HFFc6 (cell line): ENCODE measurements around the gene SPDYE4. TPM values are rescaled to one million over a fixed set of nuclear protein-coding genes. Genes with fewer than 3 reads are reported as not detected.

Source experiments
- DNase-seq: peaks from one replicate; pipeline ENCODE4 v3.0.0-alpha.2; 2018
- H3K27ac Mint-ChIP-seq: 2 replicates; pipeline ENCODE4 v1.8.0; 2020; ENCODE audit warnings: mild to moderate bottlenecking, mixed read lengths
- H3K27me3 Mint-ChIP-seq: 2 replicates; pipeline ENCODE4 v1.8.0; 2021; ENCODE audit warnings: mild to moderate bottlenecking, moderate library complexity, mixed read lengths; ENCODE audit not compliant: insufficient read depth
- H3K36me3 Mint-ChIP-seq: 2 replicates; pipeline ENCODE4 v1.8.0; 2021; ENCODE audit warnings: low read depth, mixed read lengths
- H3K4me1 Mint-ChIP-seq: 2 replicates; pipeline ENCODE4 v1.8.0; 2020; ENCODE audit warnings: low read depth, mixed read lengths
- H3K4me3 Mint-ChIP-seq: 2 replicates; pipeline ENCODE4 v1.8.0; 2020; ENCODE audit warnings: mild to moderate bottlenecking, moderate library complexity, mixed read lengths
- H3K9me3 Mint-ChIP-seq: 2 replicates; pipeline ENCODE4 v1.8.0; 2020; ENCODE audit warnings: mild to moderate bottlenecking, mixed read lengths
- CTCF ChIP-seq: fragments of 200-600 bp; sonication (generic); IDR thresholded peaks from 2 replicates; pipeline ENCODE4 v1.5.0; 2021; ENCODE audit warnings: antibody characterized with exemption, mild to moderate bottlenecking
- total RNA-seq, 6 experiments: library from RNA; stranded (reverse); fragmentation: NEBNext Ultra II Directional; extraction: Animal tissue kit (Norgen Biotek cat#: 25700); gene quantifications; 2 replicates in 1 of 6; 3 replicates in 5 of 6; pipeline ENCODE4 v1.2.3, GENCODE V29; 2021

Gene SPDYE4
- total RNA-seq, 6 experiments from 2014 or later = not detected

GRCh38 chr17:8797621-8798175 lies 39.4 kb upstream of the SPDYE4 start:
- no peak overlapping the region for H3K4me3 Mint-ChIP-seq
- no peak for TF ChIP-seq CTCF
- no peak for DNase-seq
- H3K27ac Mint-ChIP-seq = no peak overlapping the region
- peaks cover 14% of the 10 kb centered on the region for H3K27me3 Mint-ChIP-seq
- H3K9me3 Mint-ChIP-seq = peaks cover 10% of the 10 kb centered on the region; the same call in 1 of the 2 replicates
- H3K36me3 Mint-ChIP-seq = 0 out of 2 replicates have a peak, but pooled peaks cover 5% of the 10 kb centered on the region
- no peaks in the 10 kb centered on the region for H3K4me1 Mint-ChIP-seq

GRCh38 chr17:8794636-8795035 lies 36.3 kb upstream of the SPDYE4 start:
- H3K4me3 Mint-ChIP-seq = no peak overlapping the region
- no peak for DNase-seq
- peaks cover 5% of the 10 kb centered on the region; the same call in 1 of the 2 replicates for H3K4me1 Mint-ChIP-seq
- 0 out of 2 replicates have a peak, but pooled peaks cover 5% of the 10 kb centered on the region for H3K36me3 Mint-ChIP-seq
- peaks cover 17% of the 10 kb centered on the region for H3K9me3 Mint-ChIP-seq
- no peak overlapping the region for H3K27ac Mint-ChIP-seq
- no peak for TF ChIP-seq CTCF
- H3K27me3 Mint-ChIP-seq = peaks cover 17% of the 10 kb centered on the region

- peaks cover 5% of the 10 kb centered on the region; the same call in 1 of the 2 replicates for H3K4me1 Mint-ChIP-seq
- no peak for DNase-seq
- no peak overlapping the region for H3K4me3 Mint-ChIP-seq
- TF ChIP-seq CTCF = no peak
- H3K27ac Mint-ChIP-seq = no peak overlapping the region
- H3K36me3 Mint-ChIP-seq = 0 out of 2 replicates have a peak, but pooled peaks cover 5% of the 10 kb centered on the region
- peaks cover 17% of the 10 kb centered on the region for H3K9me3 Mint-ChIP-seq
- H3K27me3 Mint-ChIP-seq = peaks cover 21% of the 10 kb centered on the region
These were observed 35.3 kb upstream of the SPDYE4 start for GRCh38 chr17:8793649-8794048.

GRCh38 chr17:8792646-8793045 lies 34.3 kb upstream of the SPDYE4 start:
- TF ChIP-seq CTCF = no peak
- peaks cover 17% of the 10 kb centered on the region for H3K9me3 Mint-ChIP-seq
- 0 out of 2 replicates have a peak, but pooled peaks cover 5% of the 10 kb centered on the region for H3K36me3 Mint-ChIP-seq
- no peak overlapping the region for H3K4me3 Mint-ChIP-seq
- peaks cover 5% of the 10 kb centered on the region; the same call in 1 of the 2 replicates for H3K4me1 Mint-ChIP-seq
- DNase-seq = no peak
- H3K27me3 Mint-ChIP-seq = peaks cover 22% of the 10 kb centered on the region
- no peak overlapping the region for H3K27ac Mint-ChIP-seq

- H3K27me3 Mint-ChIP-seq = peaks cover 17% of the 10 kb centered on the region
- H3K36me3 Mint-ChIP-seq = 0 out of 2 replicates have a peak, but pooled peaks cover 5% of the 10 kb centered on the region
- H3K9me3 Mint-ChIP-seq = peaks cover 17% of the 10 kb centered on the region
- peaks cover 5% of the 10 kb centered on the region; the same call in 1 of the 2 replicates for H3K4me1 Mint-ChIP-seq
- no peak for TF ChIP-seq CTCF
- H3K27ac Mint-ChIP-seq = no peak overlapping the region
- peak; percentile 71 for DNase-seq
- H3K4me3 Mint-ChIP-seq = no peak overlapping the region
These were observed 33.5 kb upstream of the SPDYE4 start for GRCh38 chr17:8791910-8792270.
